PC-3 (cell line): ENCODE data around the gene GCH1.

ENCODE experiments used
- EZH2 ChIP-seq: fragments of 300-600 bp; sonication (generic); IDR thresholded peaks from one replicate; pipeline ENCODE4 v1.6.1; 2017; ENCODE audit warnings: antibody characterized with exemption, mild to moderate bottlenecking, low read length; ENCODE audit not compliant: unreplicated experiment
- EZH2phosphoT487 ChIP-seq: fragments of 300-600 bp; sonication (generic); IDR thresholded peaks from 2 replicates; pipeline ENCODE4 v1.6.1; 2018; ENCODE audit warnings: mild to moderate bottlenecking, antibody characterized with exemption, low read length, borderline replicate concordance

DNA sequence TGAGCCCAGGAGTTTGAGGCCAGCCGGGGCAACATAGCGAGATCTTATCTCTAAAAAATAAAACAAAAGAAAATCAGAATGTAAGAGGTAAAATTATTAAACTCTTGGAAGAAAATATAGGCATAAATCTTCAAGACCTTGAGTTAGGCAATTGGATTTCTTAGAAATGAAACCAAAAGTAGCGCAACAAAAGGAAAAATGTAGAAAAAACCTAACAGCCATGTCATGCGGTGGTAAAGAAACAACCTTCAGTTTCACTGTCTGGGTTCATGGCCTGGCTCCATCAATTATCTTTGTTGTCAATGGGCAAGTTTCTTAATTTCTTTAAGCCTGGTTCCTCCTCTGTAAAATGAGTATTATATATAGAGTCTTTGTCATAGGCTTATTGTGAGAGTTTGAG is 5.6 kb upstream of the GCH1 start:
- TF ChIP-seq EZH2phosphoT487 (no peak), EZH2 (no peak)
